Fibroblast of mammary gland (primary cell): ENCODE measurements around the gene ARID3C.

Source experiments
- DNase-seq: peaks from one replicate; pipeline ENCODE4 v3.0.0-alpha.2; 2010; ENCODE audit warnings: low read depth
- H3K4me3 ChIP-seq: 2 replicates; pipeline ENCODE4 v1.5.1; 2011; ENCODE audit warnings: low read depth, mild to moderate bottlenecking, low read length, moderate library complexity; ENCODE audit not compliant: control insufficient read depth
- TF ChIP-seq, protein P1 (sequence below): conservative IDR thresholded peaks from 2 replicates; pipeline ENCODE4 v1.5.1; 2011; ENCODE audit warnings: low read depth, low read length, inconsistent platforms; ENCODE audit not compliant: control insufficient read depth, insufficient read depth

Gene ARID3C

DNA sequence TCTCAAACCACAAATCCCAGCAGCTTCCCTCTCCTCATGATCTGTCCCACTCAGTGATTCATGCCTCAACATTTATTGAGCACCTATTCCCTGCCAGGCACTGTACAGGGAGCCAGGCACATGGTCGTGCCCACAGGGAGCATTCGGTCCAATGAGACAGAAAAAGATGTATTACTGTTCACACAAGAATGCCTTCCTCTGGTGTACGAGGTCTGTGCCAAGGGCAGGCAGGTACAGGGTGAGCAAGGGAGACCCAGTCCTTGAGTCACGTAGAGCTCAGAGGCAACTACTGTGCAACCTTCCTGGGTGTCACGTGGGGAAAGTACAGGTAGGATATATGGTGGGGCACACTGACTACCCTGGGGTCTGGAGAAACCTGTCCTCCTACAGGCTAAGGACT, 43.9 kb downstream of the ARID3C start:
- DNase-seq, result no peak
- no peak overlapping the region for H3K4me3 ChIP-seq
- TF ChIP-seq, protein P1, sequence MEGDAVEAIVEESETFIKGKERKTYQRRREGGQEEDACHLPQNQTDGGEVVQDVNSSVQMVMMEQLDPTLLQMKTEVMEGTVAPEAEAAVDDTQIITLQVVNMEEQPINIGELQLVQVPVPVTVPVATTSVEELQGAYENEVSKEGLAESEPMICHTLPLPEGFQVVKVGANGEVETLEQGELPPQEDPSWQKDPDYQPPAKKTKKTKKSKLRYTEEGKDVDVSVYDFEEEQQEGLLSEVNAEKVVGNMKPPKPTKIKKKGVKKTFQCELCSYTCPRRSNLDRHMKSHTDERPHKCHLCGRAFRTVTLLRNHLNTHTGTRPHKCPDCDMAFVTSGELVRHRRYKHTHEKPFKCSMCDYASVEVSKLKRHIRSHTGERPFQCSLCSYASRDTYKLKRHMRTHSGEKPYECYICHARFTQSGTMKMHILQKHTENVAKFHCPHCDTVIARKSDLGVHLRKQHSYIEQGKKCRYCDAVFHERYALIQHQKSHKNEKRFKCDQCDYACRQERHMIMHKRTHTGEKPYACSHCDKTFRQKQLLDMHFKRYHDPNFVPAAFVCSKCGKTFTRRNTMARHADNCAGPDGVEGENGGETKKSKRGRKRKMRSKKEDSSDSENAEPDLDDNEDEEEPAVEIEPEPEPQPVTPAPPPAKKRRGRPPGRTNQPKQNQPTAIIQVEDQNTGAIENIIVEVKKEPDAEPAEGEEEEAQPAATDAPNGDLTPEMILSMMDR, result no peak

DNA sequence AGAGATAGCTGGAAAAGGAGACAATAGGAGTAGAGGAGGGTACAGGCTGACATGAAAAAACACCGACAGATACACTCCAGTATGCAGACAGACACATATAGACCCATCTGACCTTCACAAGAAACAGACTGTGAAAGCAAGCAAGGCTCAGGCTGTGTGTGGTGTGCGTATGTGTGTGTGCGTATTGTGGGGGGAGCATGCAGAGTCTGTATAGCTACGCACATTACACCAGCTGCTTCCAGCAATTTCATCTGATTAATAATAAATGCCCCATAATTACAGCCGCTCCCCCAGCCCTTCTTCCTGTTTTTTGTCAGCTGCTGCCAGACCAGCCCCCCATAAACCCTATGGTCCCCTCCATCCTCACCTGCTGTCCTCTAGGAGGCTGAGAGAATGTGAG, 46.1 kb downstream of the ARID3C start:
- TF ChIP-seq, protein P1, result no peak
- H3K4me3 ChIP-seq, result no peak overlapping the region
- no peak for DNase-seq

DNA sequence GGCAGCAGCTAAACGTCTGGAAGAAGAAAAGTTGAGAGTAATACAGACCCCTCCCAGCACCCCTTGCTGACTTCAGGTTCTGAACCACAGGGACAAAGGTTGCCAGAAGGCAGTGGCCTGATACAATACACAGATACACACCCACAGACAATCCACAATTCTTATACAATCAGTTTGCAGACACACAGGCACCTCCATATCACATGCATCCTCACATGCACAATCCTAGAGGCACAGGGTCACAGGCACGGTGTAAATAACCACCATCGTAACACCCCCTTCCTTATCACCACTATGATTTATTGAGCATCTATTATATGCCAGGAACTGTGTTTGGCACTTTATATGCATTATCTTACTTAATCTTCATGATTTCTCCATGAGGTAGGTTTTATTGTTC, 47.5 kb downstream of the ARID3C start:
- no peak for DNase-seq

DNA sequence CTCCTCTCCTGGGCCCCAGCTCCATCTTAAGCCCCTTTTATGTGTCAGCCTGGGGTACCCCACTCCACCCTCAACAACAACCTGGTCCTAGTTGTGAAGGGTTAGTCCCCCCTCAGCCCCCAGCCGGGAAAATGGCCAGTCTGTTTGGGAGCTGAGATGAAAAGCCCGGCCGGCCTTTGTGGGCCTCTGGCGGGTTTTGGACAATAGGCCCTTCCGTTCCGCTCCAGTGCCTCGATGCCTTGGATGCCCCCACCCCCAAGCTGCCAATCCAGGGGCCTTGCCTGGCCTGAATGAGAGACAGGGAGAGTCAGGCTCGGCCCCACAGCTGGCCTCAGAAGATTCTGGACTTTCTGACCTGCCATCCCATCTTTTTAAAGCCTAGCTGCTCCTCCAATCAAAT, 48.5 kb downstream of the ARID3C start:
- H3K4me3 ChIP-seq, result no peak overlapping the region
- TF ChIP-seq, protein P1, result no peak
- DNase-seq, result no peak

More for the DNA sequence above, 47.5 kb downstream of the ARID3C start:
- TF ChIP-seq, protein P1, result no peak
- H3K4me3 ChIP-seq, result no peak overlapping the region

DNA sequence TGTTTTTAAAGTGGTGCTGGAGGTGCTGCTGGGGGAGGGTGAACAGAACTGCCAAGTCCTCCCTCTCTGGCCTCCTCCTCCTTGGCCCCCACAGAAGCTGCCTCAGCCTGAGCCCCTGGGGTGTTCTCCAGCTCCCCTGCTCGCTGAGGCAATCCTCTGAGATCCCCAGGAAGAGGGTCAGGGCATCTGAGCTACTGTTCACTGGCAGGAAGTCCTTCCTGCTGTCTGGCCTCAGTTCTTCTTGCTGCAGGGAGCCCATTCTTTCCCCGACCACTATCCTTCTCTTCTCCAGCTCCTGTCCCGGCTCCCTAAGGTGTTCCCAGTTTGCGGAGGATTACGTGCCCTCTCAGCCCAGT, 49.1 kb downstream of the ARID3C start:
- TF ChIP-seq, protein P1, result no peak
- no peak overlapping the region for H3K4me3 ChIP-seq
- DNase-seq, result no peak

DNA sequence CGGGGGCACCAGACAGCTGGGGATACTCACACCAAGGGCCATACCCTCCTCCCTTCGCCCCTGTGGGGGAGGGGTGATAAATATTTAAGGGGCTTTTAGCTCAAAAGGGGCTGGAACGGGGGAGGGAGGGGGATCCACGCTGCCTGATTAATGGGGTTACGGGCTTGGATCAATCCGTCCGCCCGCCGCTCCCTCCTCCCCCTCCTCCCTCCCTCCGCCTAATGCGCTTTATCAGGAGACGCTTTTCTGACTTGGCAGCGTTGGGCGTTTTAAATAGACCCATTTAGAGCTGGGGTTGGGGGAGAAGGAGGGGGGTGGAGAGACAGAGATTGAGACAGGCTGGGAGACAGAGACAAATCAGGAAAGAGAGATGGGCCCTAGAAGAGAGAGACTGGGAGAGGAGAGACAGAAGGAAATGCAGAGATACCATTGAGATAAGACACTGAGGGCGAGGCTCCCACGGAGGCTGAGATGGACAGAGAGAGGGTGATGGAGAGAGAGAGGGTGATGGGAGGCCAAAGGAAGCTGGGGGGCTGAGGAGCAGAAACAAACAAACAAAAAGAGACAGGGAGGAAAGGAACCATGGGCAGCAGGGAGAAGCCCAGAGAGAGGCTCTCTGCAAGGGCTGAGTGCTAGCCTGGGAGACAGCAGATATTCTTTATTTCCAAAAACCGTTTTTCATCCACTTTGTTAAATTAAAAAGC, 49.6 kb downstream of the ARID3C start:
- TF ChIP-seq, protein P1, result no peak
- DNase-seq, result no peak
- H3K4me3 ChIP-seq, result no peak overlapping the region
